ENCODE results near the gene ATP6V0D1. TPM values are rescaled to one million over a fixed set of nuclear protein-coding genes. Genes with fewer than 3 reads are reported as not detected.

Gene ATP6V0D1
- total RNA-seq, 2 donors from 2014 or later = 53.7 to 102 TPM

- no peak for DNase-seq
- no peak overlapping the region for H3K27ac ChIP-seq
- ATAC-seq = no peak
- peaks cover 0 to 2% of the 10 kb centered on the region in 2 donors for H3K36me3 ChIP-seq (replicated peaks in 1 of 2; ENCODE audit: insufficient read depth in 1 of 2, low read depth in 2 of 2)
- H3K4me3 ChIP-seq = no peak overlapping the region
- no peaks in the 10 kb centered on the region for H3K9me3 ChIP-seq
- intact Hi-C loops (cut with DNase I) = no loop called here
- no peaks in the 10 kb centered on the region for H3K27me3 ChIP-seq
- WGBS, 2 donors = 97 to 100% methylated on average over 5 of the region's 5 CpGs
- peaks cover 83% of the 10 kb centered on the region for H3K4me1 ChIP-seq
- TF ChIP-seq POLR2A (IDR thresholded peaks at IDR 0.05) = no peak
- no peak for TF ChIP-seq CTCF (IDR thresholded peaks at IDR 0.05)
Measured at GRCh38 chr16:67448580-67448979, 32.4 kb downstream of the ATP6V0D1 start.

GRCh38 chr16:67447508-67448076 lies 33.4 kb downstream of the ATP6V0D1 start:
- Histone ChIP-seq H3K27ac (peak overlapping the region in 3 of 4 donors; percentile 21 to 56 (median 51)), H3K27me3 (no peaks in the 10 kb centered on the region), H3K4me3 (no peak overlapping the region), H3K36me3 (replicated peaks in 1 of 2; ENCODE audit: insufficient read depth in 1 of 2, low read depth in 2 of 2) (no peaks in the 10 kb centered on the region), H3K9me3 (no peaks in the 10 kb centered on the region), H3K4me1 (peaks cover 85% of the 10 kb centered on the region)
- DNase-seq (peak; percentile 62 to 76 (median 68)), ATAC-seq (peak; percentile 28)
- intact Hi-C loops (cut with DNase I) = no loop called here
- TF ChIP-seq POLR2A (IDR thresholded peaks at IDR 0.05) = no peak
- TF ChIP-seq CTCF (IDR thresholded peaks at IDR 0.05) = peak; percentile 11 to 61 (median 44)
- WGBS, 2 donors = 30 to 64% methylated on average over 2 to 5 of the region's 6 CpGs

GRCh38 chr16:67446968-67447507 lies 33.9 kb downstream of the ATP6V0D1 start:
- intact Hi-C loops (cut with DNase I) = no loop called here
- 66 to 75% methylated on average over 8 of the region's 8 CpGs for WGBS, 2 donors
- TF ChIP-seq CTCF (IDR thresholded peaks at IDR 0.05) = no peak
- TF ChIP-seq POLR2A (IDR thresholded peaks at IDR 0.05) = no peak
- no peaks in the 10 kb centered on the region for H3K36me3 ChIP-seq (replicated peaks in 1 of 2; ENCODE audit: insufficient read depth in 1 of 2, low read depth in 2 of 2)
- no peaks in the 10 kb centered on the region for H3K27me3 ChIP-seq
- H3K4me3 ChIP-seq = no peak overlapping the region
- H3K27ac ChIP-seq = peak overlapping the region in 3 of 4 donors; percentile 22 to 56 (median 51)
- H3K4me1 ChIP-seq = peaks cover 85% of the 10 kb centered on the region
- H3K9me3 ChIP-seq = no peaks in the 10 kb centered on the region
- DNase-seq = no peak
- ATAC-seq = no peak

- TF ChIP-seq CTCF (IDR thresholded peaks at IDR 0.05) = peak in 1 of 7 experiments; percentile 9
- no peak for TF ChIP-seq POLR2A (IDR thresholded peaks at IDR 0.05)
- peak in 3 of 4 donors; percentile 54 to 79 (median 71) for DNase-seq
- intact Hi-C loops (cut with DNase I) = no loop called here
- peak overlapping the region in 3 of 4 donors; percentile 22 to 56 (median 51) for H3K27ac ChIP-seq
- no peaks in the 10 kb centered on the region for H3K9me3 ChIP-seq
- peaks cover 85% of the 10 kb centered on the region for H3K4me1 ChIP-seq
- no peaks in the 10 kb centered on the region for H3K36me3 ChIP-seq (replicated peaks in 1 of 2; ENCODE audit: insufficient read depth in 1 of 2, low read depth in 2 of 2)
- no peak overlapping the region for H3K4me3 ChIP-seq
- 66 to 70% methylated on average over 10 to 11 of the region's 12 CpGs for WGBS, 2 donors
- H3K27me3 ChIP-seq = no peaks in the 10 kb centered on the region
- ATAC-seq = no peak
Measured at GRCh38 chr16:67445913-67446907, 34.7 kb downstream of the ATP6V0D1 start.
